Hepatocyte (in vitro differentiated cells): ENCODE data around the gene NRP1. TPM values are rescaled to one million over a fixed set of nuclear protein-coding genes. Genes with fewer than 3 reads are reported as not detected.

Experiments
- DNase-seq: peaks from one replicate; pipeline ENCODE4 v3.0.0-alpha.2; 2016; ENCODE audit warnings: low spot score
- H2AFZ ChIP-seq: fragments of 200-600 bp; sonication (generic); 2 replicates; pipeline ENCODE4 v1.6.0; 2016; ENCODE audit warnings: antibody characterized with exemption, mild to moderate bottlenecking
- H3K27ac ChIP-seq: fragments of 200-600 bp; sonication (generic); 2 replicates; pipeline ENCODE4 v1.5.1; 2016; ENCODE audit warnings: mild to moderate bottlenecking
- H3K27me3 ChIP-seq: fragments of 200-600 bp; sonication (generic); 2 replicates; pipeline ENCODE4 v1.6.1; 2016
- H3K36me3 ChIP-seq: fragments of 200-600 bp; sonication (generic); replicated peaks from 2 replicates; pipeline ENCODE4 v1.5.1; 2016; ENCODE audit warnings: low read depth; ENCODE audit not compliant: insufficient read depth
- H3K4me1 ChIP-seq: fragments of 200-600 bp; sonication (generic); 2 replicates; pipeline ENCODE4 v1.5.1; 2016; ENCODE audit warnings: mild to moderate bottlenecking, moderate library complexity; ENCODE audit not compliant: insufficient read depth
- H3K4me2 ChIP-seq: fragments of 200-600 bp; sonication (generic); 2 replicates; pipeline ENCODE4 v1.6.0; 2016
- H3K4me3 ChIP-seq: fragments of 200-600 bp; sonication (generic); 2 replicates; pipeline ENCODE4 v1.5.1; 2016; ENCODE audit warnings: mild to moderate bottlenecking
- H3K79me2 ChIP-seq: fragments of 200-600 bp; sonication (generic); 2 replicates; pipeline ENCODE4 v1.6.0; 2017; ENCODE audit warnings: mild to moderate bottlenecking
- H3K9me2 ChIP-seq: fragments of 200-600 bp; sonication (generic); replicated peaks from 2 replicates; pipeline ENCODE4 v1.6.0; 2017; ENCODE audit warnings: mild to moderate bottlenecking; ENCODE audit not compliant: insufficient read depth
- H3K9me3 ChIP-seq: fragments of 200-600 bp; sonication (generic); 2 replicates; pipeline ENCODE4 v1.5.1; 2016; ENCODE audit warnings: low read depth, mild to moderate bottlenecking
- H4K20me1 ChIP-seq: fragments of 200-600 bp; sonication (generic); 2 replicates; pipeline ENCODE4 v1.6.0; 2016; ENCODE audit warnings: mild to moderate bottlenecking; ENCODE audit not compliant: insufficient read depth, poor library complexity, severe bottlenecking
- CTCF ChIP-seq: fragments of 200-600 bp; sonication (generic); IDR thresholded peaks from 2 replicates; pipeline ENCODE4 v1.5.1; 2016; ENCODE audit warnings: antibody characterized with exemption, mild to moderate bottlenecking; ENCODE audit not compliant: poor library complexity
- EZH2 ChIP-seq: fragments of 200-600 bp; sonication (generic); IDR thresholded peaks from 2 replicates; pipeline ENCODE4 v1.6.1; 2016; ENCODE audit warnings: antibody characterized with exemption, mild to moderate bottlenecking, borderline replicate concordance
- EZH2phosphoT487 ChIP-seq: fragments of 200-600 bp; sonication (generic); IDR thresholded peaks from one replicate; pipeline ENCODE4 v1.6.1; 2018; ENCODE audit warnings: antibody characterized with exemption, mild to moderate bottlenecking, low read depth, moderate library complexity; ENCODE audit not compliant: unreplicated experiment, severe bottlenecking
- WGBS: methylation state at CpG from one replicate; pipeline ENCODE4 v1.1.6; 2016; ENCODE audit warnings: low lambda C conversion rate; ENCODE audit errors: missing lambda C conversion rate; 5-methylcytosine and 5-hydroxymethylcytosine counted together
- polyA plus RNA-seq: library from polyadenylated mRNA; unstranded; fragments of >200 nt; fragmentation: Nextera tagmentation; extraction: Ambion mirVana; gene quantifications from 2 replicates; pipeline ENCODE4 v1.2.1, GENCODE V29; 2016
- total RNA-seq: library from RNA; depleted of rRNA; stranded (reverse); fragments of >200 nt; gene quantifications from 2 replicates; pipeline ENCODE4 v1.2.3, GENCODE V29; 2014

The NRP1 gene
- total and polyA plus RNA-seq, 2 experiments from 2014 or later: 32.2 to 46.9 TPM

- 73% methylated on average over 6 of the region's 6 CpGs for WGBS
- H3K79me2 ChIP-seq: peaks cover 62% of the 10 kb centered on the region
Observed at GRCh38 chr10:33323721-33324120, 10.7 kb downstream of the NRP1 start.

GRCh38 chr10:33321516-33321915 lies 13.0 kb downstream of the NRP1 start:
- Histone ChIP-seq H3K4me2 (peak overlapping the region; percentile 23), H3K4me3 (no peak overlapping the region), H4K20me1 (no peaks in the 10 kb centered on the region), H3K79me2 (peaks cover 69% of the 10 kb centered on the region), H3K36me3 (no peaks in the 10 kb centered on the region), H3K4me1 (peaks cover 13% of the 10 kb centered on the region), H3K9me2 (no peaks in the 10 kb centered on the region), H3K27ac (peak overlapping the region; percentile 7), H3K9me3 (no peaks in the 10 kb centered on the region), H3K27me3 (no peaks in the 10 kb centered on the region), H2AFZ (no peak overlapping the region)
- no peak for TF ChIP-seq CTCF
- no peak for TF ChIP-seq EZH2
- TF ChIP-seq EZH2phosphoT487: no peak
- DNase-seq: no peak
- WGBS: 43% methylated on average over 6 of the region's 6 CpGs

More at GRCh38 chr10:33323721-33324120, 10.7 kb downstream of the NRP1 start:
- Histone ChIP-seq H3K9me2 (no peaks in the 10 kb centered on the region), H3K27me3 (no peaks in the 10 kb centered on the region), H3K4me2 (no peak overlapping the region), H3K9me3 (no peaks in the 10 kb centered on the region), H3K4me1 (peaks cover 16% of the 10 kb centered on the region), H3K4me3 (no peak overlapping the region), H3K27ac (no peak overlapping the region), H4K20me1 (no peaks in the 10 kb centered on the region), H2AFZ (no peak overlapping the region), H3K36me3 (no peaks in the 10 kb centered on the region)
- no peak for TF ChIP-seq EZH2phosphoT487
- no peak for TF ChIP-seq EZH2
- no peak for TF ChIP-seq CTCF
- no peak for DNase-seq

- no peak overlapping the region for H3K4me2 ChIP-seq
- peaks cover 65% of the 10 kb centered on the region for H3K79me2 ChIP-seq
- no peak overlapping the region for H3K4me3 ChIP-seq
- no peaks in the 10 kb centered on the region for H4K20me1 ChIP-seq
- H2AFZ ChIP-seq: no peak overlapping the region
- no peaks in the 10 kb centered on the region for H3K9me3 ChIP-seq
- H3K36me3 ChIP-seq: no peaks in the 10 kb centered on the region
- H3K4me1 ChIP-seq: peaks cover 20% of the 10 kb centered on the region
- DNase-seq: no peak
- TF ChIP-seq EZH2: no peak
- no peak for TF ChIP-seq CTCF
- TF ChIP-seq EZH2phosphoT487: no peak
- no peaks in the 10 kb centered on the region for H3K27me3 ChIP-seq
- H3K9me2 ChIP-seq: no peaks in the 10 kb centered on the region
- no peak overlapping the region for H3K27ac ChIP-seq
- 99% methylated on average over 7 of the region's 7 CpGs for WGBS
Observed at GRCh38 chr10:33320288-33320687, 14.2 kb downstream of the NRP1 start.

GRCh38 chr10:33315891-33316290 lies 18.6 kb downstream of the NRP1 start:
- Histone ChIP-seq H3K9me2 (no peaks in the 10 kb centered on the region), H3K79me2 (peaks cover 75% of the 10 kb centered on the region), H3K9me3 (no peaks in the 10 kb centered on the region), H3K4me3 (no peak overlapping the region), H3K4me1 (peaks cover 22% of the 10 kb centered on the region), H3K27me3 (no peaks in the 10 kb centered on the region), H4K20me1 (no peaks in the 10 kb centered on the region), H3K27ac (peak overlapping the region; percentile 66), H2AFZ (no peak overlapping the region), H3K36me3 (no peaks in the 10 kb centered on the region), H3K4me2 (peak overlapping the region; percentile 47)
- TF ChIP-seq EZH2: no peak
- no peak for TF ChIP-seq CTCF
- TF ChIP-seq EZH2phosphoT487: no peak
- WGBS: 33% methylated on average over 4 of the region's 4 CpGs
- no peak for DNase-seq
